Islet of Langerhans (tissue), 1 donor: ENCODE measurements around the gene BCL2.
"Not testable (repeated sequence)": the region's sequence is repeated elsewhere in the genome, so short reads cannot be mapped to it uniquely, and the experiment has no call there.

ENCODE experiments used
- FAIRE-seq: peaks from one replicate; lab custom pipeline; 2011; peaks lifted over from hg19 to GRCh38; lab: Jason Lieb, UNC

Gene BCL2

DNA sequence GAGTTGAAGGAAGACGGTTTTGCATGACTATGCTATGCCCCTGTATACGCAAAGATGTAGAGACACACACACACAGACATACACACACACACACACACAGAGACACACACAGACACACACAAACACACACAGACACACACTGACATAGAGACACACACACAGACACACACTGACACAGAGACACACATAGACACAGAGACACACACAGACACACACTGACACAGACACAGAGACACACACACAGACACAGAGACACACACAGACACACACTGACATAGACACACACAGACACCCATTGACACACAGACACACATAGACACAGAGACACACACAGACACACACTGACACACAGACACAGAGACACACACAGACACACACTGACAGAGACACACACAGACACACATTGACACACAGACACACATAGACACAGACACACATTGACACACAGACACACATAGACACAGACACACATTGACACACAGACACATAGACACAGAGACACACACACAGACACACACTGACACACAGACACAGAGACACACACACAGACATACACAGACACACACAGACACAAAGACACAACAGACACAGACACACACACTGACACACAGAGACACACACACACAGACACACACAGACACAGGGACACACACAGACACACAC lies 121.3 kb downstream of the BCL2 start:
- FAIRE-seq = no peak

DNA sequence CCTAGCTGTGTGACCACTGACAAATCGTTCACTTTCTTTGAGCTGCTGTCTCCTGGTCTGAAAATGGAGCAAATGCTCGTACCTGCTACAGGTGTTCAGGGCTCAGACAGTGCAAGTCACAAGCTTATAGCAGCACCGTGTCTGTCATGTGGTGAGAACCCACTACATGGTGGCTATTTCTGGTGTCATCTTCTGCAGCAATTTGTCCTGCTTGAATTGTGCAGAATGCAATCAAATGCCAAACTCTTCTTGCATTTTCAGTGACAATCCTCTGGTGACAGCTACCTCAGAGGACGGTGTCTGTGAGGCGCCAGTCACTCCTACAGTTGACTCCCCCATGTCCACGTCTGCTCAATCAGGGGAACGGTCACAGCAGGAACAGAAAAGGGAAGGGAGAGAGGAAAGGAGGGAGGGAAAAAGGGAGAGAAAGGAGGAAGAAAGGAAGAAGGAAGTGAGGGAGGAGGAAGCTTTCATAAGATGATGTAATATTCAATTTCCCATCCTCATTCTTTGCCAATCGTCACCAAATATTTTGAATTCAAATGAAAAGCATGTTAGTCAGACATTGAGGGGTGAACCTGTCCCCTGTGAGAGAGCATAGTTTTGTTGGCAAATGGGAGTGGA lies 122.2 kb downstream of the BCL2 start:
- no peak for FAIRE-seq

DNA sequence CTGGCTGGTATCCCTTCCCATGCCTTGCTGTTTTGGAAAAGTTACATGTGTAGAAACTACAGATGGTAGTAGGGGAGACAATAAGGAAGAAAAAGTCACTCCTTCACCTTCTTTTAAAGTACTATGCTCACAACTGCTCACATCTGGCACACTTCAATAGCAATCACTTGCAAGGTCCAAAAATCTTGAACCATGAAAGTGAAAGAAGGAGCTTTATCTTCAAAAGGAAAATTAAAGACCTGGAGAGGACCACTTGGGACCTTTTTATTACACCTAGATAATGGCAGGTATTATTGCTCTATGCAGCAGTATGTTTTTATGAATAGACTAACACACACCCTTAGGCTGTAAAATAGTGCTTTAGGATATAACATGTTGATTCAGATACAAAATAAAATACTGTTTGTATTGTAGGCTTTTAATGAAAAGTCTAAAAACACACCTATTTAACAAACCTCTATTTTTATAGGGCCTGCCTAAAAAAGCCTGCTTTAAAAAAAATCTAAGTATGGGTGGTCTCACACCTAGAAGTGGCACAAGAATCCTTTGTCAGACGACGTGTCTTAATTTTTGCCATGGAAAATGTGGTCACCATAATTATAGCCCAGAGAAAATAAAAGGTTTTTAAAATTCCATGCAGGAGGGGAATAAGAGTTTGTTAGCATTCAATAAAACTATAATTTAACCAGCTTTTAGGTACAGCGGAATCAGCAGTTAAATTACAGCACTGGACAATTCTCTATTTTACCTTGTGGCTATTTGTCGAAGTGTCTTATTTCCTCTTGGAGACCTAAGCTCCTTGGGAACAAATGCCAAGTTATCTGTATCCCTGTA lies 124.0 kb downstream of the BCL2 start:
- FAIRE-seq = no peak

DNA sequence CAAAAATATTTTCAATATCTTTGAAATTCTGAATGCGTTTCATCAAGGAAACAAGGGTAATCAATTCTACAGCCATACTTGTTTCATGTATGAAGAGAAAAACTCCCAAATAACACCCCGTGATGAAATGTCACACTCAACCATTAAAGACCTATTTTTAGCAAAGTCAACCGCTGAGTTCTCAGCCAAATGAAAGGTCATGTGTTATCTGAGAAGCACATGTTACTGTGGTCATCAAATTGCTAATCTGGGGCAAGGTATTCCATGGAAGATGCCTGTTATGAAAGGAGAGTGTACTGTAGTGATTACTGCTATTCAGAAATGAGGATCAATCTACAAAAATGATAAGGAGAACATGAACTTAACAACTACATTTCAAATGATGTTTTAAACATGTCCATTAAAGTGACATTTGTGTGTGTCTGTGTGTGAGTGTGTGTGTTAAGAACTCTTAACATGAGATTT lies 126.7 kb downstream of the BCL2 start:
- no peak for FAIRE-seq

DNA sequence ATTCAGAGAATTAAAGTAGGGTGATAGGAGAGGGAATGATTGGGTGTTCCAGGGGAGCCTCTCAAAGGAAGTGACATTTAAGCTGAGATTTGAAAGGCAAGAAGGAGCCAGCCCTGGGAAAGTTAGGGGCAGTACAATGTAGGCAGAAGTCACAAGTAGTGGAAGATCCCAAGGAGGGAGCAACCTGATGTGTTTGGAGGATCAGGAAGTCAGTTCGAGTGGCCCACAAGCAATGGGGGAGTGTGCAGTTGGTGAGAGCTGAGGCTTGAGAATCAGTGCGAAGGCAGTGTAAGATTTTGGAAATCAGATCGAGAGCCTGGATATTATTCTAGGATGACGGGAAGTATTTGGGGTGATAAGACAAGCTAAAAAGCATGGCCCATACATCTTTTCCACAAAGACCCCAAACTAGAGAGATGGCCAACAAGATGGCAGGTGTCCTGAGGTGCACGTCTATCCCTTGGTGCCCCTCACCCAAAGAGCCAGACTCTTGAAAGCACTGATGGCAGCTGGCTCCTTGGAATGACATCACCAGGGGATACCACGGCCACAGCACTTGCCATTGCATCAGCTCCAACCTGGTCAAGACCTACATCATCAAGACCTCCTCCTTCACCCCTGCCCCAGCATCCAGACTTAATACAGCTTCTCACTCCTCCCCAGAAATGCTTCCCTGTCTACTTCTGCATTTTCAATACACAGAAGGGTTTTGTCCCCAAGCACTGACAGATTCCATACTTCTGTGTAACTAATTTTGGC lies 127.3 kb downstream of the BCL2 start:
- no peak for FAIRE-seq

DNA sequence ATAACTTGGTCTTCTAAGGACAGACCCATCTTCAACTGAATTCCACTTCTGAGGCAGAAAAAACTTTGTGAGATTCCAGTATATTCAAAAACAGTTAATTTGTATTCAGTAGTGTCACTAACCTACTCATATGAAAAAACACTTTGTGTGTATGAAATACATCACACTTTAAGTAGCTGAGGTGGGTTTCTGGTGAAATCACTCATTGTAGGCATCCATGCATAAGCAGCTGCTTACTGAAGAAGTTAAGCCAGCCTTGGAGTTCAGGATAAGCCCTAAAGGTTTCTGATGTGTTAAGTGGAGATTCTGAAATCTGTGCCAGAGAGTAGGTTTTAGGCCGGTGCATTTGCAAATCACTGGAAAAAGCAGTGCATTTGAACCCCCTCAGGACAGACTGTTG lies 128.2 kb downstream of the BCL2 start:
- no peak for FAIRE-seq

DNA sequence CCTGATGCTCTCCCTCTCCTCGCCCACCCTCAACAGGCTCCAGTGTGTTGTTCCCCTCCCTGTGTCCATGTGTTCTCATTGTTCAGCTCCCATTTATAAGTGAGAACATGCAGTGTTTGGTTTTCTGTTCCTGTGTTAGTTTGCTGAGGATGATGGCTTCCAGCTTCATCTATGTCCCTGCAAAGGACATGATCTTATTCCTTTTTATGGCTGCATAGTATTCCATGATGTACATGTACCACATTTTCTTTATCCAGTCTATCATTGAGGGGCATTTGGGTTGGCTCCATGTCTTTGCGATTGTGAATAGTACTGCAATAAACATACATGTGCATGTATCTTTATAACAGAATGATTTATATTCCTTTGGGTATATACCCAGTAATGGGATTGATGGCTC lies 128.7 kb downstream of the BCL2 start:
- not testable (repeated sequence) for FAIRE-seq

DNA sequence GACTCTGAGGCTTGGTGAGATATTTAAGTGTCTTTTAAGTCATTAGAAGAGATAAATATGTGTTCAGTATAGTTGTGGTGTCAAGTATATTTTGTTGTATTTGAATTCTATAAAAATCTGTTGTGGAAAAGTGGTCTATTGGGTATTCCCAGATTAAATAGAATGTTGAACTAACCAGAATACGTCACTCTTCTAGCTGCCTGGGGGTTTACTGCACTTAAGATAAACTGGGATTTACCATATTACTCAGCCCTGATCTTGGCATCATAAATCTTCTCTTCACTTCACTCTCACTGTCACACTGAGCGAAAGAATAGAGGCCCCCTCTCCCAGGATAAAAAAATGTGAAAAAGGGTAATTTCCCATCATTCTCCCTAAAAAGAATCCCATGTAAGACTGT lies 129.8 kb downstream of the BCL2 start:
- FAIRE-seq = no peak

DNA sequence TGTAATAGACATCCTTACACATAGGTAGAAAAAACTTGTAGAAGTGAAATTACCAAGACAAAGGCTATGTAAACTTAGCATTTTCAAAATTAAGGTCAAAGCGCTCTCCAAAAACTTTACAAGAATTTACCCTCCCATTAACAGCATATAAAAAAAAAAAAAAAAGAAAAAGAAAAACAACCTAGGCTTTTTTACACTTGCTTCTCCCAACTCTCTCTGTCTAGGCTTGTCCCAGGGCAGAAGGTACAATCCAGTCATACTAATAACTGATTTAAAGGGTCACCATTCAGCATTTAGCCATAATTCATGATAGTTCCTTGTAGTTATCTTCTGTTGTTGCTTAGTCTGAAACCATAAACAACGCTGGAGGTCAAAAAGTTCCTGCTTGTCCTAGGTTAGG lies 130.5 kb downstream of the BCL2 start:
- no peak for FAIRE-seq

DNA sequence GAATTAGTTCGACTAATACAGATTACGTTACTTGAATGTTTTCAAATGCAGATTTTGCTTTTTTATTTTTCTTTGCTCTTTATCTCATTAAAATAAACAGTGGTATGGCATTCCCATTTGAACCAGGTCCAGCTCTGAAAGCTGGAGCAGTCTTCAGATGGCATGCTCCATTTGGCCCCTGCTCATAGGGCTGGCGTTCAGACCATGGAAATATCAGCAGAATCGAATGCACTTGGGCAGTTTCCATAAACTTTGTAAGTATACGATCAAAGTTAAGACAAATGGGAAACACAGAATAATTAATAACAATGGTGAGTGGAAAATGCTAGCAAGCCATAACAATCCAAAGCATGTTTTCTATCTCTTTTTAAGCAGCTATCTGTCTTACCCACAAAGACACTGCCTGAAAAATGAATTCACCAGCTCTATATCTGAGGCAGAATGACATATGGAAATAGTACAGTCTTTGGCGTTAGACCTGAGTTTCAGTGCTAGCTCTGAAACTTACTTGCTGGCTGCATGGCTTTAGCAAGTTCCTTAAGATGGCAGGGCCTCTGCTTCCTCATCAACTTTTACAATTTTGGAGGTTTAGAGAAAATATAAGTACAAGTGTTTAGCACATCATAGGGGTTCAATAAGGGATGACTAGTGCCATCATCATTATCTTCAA lies 131.6 kb downstream of the BCL2 start:
- no peak for FAIRE-seq

DNA sequence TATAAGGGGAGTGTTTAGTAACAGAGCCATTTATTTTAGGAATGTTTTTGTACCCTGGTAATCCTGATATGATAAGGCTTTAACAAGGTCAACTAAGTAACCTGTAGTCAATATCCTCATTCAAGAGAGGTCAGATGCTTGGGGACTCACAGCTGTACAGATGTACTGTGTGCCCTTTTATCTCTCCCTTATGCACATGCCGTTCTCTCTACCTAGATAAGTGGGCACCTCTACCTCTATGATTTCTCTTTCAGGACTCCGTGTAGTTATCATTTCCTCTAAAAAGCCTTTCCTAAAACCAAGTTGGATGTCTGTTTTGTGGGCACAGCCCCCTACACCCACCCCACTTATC lies 132.4 kb downstream of the BCL2 start:
- FAIRE-seq = no peak

DNA sequence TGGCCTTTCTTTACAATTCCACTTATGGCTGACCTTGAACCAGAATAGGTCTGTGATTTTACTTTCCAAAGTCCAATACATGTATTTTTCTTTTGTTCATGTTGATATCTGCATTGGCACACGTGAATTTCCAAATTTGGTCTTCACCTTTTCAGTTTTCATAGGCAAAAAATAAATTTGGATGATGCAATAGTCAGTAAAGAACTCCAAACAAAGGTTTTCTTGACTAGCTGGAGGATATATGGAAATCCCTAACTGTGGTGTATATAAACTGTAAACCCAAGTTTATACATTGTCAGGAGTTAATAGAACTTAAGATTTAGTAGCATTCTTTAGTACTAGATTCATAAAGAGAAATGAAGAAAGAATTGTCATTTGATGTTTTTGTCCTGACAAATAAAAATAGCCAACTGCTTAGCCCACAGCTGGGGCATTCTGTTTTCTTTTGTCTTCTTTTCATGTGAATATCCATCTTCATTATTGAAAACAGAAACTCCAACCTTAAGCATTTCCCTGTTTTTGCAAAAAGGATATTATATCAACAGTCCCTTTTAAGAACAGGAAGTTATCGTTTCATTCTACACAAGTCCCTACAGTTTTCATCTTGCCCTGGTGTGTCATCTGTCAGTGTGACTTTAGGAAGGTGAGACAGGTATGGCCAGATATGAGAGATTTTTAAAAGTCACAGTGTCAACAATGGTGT lies 132.9 kb downstream of the BCL2 start:
- no peak for FAIRE-seq

DNA sequence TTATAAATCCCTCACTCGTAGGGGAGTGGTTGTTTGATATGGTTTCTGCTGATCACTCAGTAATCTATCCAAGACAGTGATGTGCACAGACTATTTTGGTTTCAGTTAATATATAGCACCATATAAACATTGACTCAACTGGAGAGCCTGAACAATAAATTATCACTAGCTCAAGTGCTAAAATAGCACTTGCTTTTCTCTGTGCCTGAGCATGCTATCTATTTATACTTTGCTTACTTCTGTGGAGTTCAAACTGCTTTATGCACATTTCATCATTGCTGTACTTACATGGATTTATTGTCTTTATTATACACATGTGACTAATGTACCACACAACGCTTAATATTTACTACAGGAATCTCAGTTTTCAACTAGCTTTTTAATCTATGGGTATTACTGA lies 133.6 kb downstream of the BCL2 start:
- FAIRE-seq = no peak

DNA sequence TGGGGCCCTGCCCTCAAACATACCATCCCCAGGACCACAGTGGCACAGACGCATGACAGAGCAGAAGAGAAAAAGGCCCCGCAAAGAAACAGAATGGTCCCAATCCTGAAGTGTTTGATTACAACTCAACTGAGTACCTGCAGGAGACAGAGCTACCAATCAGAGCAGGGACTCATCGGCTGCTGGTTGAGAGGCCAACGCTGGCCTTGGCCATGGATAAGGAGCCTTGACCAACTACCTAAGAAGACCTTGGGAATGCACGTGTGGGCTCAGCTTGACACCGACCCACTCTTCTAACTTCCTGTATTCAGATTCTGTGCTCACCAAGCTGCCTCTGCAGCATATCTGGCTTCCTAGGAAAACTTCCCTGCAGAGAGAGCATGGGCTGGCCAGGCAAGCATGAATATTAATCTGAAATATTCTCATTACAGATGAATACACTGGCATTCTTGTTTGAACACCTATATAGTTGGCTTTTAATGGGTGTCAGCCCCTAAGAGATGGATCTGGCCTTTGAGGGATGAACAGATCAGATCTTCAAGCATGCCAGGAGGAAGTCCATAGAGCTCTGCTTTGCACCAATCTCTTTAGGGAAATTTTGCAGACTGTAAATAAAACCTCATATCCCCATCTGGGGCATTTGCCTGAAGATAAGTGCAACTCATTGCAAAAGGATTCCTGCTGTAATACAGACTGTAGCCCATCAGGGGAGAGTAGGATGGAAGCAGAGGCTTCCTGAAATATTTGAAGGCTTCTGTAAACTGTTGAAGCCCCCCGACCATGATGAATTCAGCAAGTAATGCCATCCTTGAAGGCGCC lies 135.4 kb downstream of the BCL2 start:
- no peak for FAIRE-seq

DNA sequence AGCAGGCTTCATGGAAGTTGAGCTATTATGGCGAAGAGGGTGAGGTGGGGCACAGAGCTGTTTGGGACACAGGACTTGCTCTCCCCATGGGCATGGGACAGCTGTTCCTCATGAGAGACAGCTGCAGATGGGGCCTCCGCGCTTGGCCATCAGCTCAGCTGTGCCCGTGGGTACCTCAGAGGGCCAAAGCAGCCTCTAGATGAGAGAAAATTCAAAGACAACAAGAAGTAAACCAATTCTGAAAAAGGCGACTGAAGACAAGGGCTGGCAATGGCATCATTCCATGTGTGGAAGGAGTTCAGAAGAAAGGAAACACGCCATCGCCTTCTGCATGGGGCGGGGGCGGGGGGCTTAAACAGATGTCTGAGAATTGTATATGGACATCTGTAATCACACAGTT lies 136.2 kb downstream of the BCL2 start:
- no peak for FAIRE-seq

DNA sequence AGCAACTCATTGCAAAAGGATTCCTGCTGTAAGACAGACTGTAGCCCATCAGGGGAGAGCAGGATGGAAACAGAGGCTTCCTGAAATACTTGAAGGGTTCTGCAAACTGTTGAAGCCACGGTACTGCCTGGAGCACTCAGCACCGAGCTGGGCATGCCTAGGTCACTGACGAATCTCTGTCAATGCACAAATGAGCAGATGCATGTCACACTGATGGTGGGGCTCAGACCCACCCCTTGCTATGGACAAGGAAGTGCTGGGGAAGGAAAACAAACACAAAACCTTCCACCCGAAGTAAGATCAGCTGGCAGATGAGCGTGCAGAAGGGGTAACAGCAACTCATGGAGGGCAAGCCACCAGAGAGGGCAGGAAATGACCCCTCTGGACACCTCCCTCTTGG lies 136.7 kb downstream of the BCL2 start:
- FAIRE-seq = no peak

DNA sequence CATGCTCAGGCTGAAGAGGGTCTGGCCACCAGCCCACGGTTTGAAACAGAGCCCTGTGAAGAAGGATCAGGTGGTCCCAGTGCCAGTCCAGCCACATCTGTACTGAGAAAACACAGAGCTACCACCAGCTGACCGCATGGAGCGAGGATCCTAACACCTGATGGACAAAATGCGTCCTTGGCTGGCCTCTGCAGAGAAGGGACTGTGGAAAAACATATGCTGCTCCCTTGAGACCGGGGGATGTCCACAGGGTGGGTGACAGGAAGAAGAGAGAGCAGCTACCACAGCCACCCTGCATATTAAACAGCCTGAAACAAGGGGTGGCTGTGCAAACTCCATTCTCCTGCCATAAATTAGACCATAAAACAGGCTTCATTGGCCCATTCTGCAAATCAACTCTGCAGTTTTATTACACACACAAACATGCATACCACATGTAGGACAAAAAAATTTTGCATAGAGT lies 137.2 kb downstream of the BCL2 start:
- no peak for FAIRE-seq

DNA sequence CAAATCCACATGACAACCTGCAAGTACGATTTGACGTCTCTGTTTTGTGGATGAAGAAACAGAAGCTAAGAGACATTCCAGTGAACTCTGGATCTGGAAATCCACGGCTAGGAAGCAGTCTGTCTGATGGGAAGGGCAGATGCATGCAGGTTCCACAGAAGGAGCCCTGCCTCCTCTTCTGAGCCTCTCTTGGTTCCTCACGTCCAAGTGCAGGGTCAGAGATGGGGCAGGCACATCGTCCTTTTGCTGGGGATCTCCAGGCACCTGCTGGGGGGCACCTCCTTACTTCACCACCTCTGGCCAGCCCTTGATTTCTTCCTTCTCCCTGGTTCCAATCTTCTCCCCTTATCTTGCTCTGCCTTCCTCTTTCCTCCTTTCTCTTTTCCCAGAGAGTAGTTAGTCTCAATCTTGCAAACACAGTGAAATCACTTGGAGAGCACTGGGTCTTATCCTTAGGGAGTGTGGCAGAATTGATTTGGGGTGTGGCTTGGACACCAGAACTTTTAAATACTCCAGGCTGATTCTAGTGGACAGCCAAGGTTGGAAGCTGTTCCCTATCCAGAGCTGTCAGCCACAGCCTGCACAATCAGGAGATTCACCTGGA lies 137.8 kb downstream of the BCL2 start:
- no peak for FAIRE-seq

DNA sequence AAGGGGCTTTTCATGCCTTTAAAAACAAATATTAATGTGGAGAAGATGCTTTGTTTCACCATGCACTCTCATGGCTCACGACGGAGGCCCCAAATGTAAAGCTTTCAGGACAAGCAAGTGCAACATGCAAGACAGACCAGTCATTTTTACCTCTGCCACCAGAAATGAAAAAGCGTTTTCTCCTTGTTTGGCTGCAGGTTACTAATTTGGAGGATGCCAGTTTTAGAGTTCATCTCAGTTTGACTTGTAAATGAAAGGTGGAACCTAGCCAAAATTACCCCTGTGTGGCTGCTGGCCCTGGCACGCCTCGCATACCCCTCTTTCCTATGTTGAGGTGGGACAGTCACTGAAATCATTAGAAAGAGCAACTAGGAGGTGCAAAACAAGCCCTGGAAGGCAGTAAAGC lies 138.6 kb downstream of the BCL2 start:
- no peak for FAIRE-seq

DNA sequence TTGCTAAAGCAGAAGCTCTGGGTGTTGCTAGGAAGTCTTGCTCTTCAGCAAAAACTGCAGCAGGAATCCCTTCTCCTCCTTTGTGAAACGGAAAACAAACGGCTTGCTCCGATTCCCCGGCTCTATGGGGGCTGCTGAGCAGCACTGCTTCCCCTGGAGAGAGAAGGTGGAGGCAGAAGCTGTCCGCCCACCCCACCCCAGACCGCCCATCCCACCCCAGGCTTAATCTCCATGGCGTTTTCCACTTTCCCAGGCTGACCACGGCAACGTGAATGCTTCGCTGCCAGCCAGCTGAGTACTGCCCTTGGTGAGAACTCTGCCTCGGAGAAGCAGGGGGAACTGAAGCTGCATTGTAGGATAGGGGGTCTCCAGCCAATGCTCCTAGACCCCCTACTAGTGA lies 139.2 kb downstream of the BCL2 start:
- FAIRE-seq = no peak
